A549 treated with dexamethasone at 1 μM for 4 hours (cell line): ENCODE results near the gene IFNLR1. TPM values are rescaled to one million over a fixed set of nuclear protein-coding genes. Genes with fewer than 3 reads are reported as not detected.

Experiments
- total RNA-seq: library from RNA; stranded (reverse); fragments of 200-300 nt; extraction: Qiagen RNA extraction; gene quantifications from 5 replicates; pipeline ENCODE4 v1.2.3, GENCODE V29; 2022

The IFNLR1 gene
- total RNA-seq: 0.88 to 1.3 TPM (median 1.0 TPM) in 5 replicates

DNA sequence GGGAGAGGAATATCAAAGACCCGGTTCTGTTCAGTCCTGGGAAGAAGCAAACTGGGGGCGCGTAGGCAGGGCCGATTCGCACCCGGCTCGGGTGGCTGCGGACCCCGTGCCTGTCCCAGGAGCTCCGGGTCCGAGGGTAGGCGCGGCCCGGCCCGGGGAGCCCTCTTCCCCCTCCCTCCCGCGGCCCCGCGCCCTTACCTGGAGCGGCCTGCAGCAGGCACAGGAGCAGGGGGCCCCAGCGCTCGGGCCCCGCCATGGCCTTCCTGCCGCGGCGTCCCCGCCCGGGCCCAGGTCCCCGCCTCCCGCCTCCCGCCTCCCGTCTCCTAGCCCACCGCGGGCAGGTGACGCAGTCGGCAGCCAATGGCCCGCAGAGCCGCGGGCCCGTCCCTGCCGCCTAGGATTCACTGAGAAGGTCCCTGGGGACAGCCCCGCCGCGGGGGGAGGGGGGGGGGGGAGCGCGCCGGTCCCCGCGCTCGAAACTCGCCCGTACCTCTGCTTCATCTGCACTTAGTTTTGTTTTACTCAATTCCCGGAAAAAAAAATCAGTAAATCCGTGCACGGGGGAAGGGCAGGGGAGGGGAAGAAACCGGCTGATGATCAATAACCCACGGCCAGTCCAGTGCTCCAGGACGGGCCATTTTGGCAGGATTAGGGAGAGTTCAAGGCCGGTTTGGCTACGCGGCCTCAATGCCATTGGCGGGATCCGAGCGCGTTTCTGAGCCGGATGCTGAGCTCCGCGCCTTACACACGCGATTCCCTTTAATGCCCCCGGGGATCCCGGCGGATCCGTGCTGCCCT, at the start of gene IFNLR1:
IFNLR1 (minus strand) TSS at position 297 of the 798 bp plus-strand sequence; CDS start at position 256, 41 bp downstream.

DNA sequence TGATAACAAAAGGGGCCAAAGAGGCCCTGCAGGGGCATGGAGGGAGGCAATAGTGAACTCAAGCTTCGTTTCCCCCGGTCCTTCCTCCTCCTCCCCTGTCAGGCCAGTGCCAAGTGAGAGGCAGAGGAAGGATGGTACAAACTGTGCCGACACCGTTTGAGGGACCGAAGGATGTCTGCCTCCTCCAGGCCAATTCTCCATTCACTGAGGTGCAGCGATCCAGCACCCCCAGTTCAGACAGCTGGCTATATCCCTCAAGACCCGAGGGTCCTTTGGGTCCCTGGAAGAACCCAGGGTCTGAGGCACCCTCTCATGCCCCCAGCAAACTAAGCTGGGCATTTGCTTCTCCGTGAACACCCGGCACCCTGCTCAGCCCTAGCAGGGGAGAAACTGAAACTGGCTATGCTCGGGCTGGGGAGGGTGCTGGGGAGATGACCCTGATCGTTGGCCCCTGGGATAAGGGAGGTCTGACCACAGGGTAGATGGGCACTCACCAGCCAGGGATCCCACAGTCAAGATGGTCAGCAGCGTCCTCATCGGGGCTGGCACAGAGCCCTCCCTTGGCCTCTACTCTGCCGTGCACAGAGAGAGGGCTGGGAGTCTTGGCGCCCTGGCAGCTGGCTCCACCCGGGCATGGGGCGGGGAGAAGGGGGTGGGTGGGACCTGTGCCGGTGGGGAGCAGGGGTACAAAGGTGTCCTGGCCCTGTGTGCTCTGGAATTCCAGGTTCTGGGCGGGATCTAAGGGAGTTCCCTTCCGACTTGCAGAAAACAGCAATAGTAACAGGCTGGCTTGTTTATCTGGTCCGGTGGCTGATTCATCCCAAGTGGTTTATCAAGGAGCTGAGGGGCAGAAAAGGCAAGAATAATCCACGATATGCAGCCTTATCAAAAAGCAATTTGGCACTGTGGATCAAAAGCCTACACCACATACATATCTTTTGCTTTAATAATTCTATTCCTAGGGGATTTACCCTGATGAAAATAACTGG, 44.2 kb downstream of the IFNLR1 start, which contains the start of gene IL22RA1:
IL22RA1 (minus strand) TSS at position 595 of the 989 bp plus-strand sequence; CDS start at position 537, 58 bp downstream.

DNA sequence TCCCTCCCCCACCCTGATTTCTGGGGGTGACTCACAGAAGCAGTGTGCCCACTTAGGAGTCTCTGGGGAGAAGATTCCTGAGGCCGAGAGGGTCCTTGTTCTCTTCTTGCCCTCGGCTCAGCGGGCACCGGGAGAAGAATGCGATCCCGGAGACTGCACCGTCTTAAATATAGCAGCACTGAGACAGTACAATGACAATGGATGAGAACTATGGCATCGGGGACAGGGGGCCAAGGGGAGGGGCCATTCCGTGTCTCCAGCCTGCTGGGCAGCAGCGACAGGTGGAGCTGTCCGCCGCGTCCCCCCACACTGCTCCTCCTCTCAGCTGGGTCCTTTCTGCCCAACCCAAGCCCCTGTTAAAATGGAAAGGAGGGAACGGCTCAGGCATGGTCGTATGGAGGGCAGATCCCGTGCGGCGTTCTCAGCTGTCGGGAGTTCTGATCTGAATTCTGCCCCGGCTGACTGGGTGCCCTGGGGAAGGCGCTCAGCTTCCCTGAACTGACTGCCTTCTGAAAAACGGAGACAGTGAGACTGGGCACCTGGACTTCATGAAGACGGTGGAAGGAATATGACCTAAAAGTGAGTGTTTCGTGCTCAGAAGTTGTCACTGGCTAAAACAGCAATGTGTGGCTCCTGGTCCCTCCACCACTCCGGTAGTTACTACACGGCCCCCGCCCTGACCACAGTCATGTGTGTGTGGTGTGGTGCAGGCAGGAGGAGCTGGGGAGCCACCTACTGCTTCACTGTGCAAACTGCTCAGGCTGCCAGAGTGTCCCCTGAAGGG, 74.9 kb downstream of the IFNLR1 start, which contains the start of gene MYOM3:
MYOM3 (minus strand) TSS at position 140 of the 784 bp plus-strand sequence. CDS start 3,499 bp downstream, outside the sequence.

Other genes with a start within 250 kb of the IFNLR1 start
- gene PNRC2, start 227.5 kb downstream of the IFNLR1 start, total RNA-seq: 29.7 to 39.8 TPM (median 36.7 TPM) in 5 replicates
- gene SRSF10, start 207.0 kb downstream of the IFNLR1 start, total RNA-seq: 84.3 to 100 TPM (median 95.9 TPM) in 5 replicates
- gene MYOM3, start 75.2 kb downstream of the IFNLR1 start, total RNA-seq: 6.0 to 9.1 TPM (median 7.1 TPM) in 5 replicates
- gene IL22RA1, start 44.1 kb downstream of the IFNLR1 start, total RNA-seq: 6.5 to 10.0 TPM (median 9.5 TPM) in 5 replicates
- gene GRHL3, start 132.1 kb upstream of the IFNLR1 start, total RNA-seq: 0.89 to 1.2 TPM (median 1.0 TPM) in 5 replicates
- gene STPG1, start 226.5 kb upstream of the IFNLR1 start, total RNA-seq: 5.3 to 7.1 TPM (median 6.2 TPM) in 5 replicates
- gene NIPAL3, start 228.5 kb upstream of the IFNLR1 start, total RNA-seq: 5.9 to 8.3 TPM (median 7.7 TPM) in 5 replicates